SK-N-SH (cell line): ENCODE data around the gene SLC10A7. TPM values are rescaled to one million over a fixed set of nuclear protein-coding genes. Genes with fewer than 3 reads are reported as not detected.

Source experiments
- CTCF ChIA-PET: fragments of 300-600, 350-600 bp; formaldehyde crosslinking; extraction: SDS; loops from one replicate; lab custom pipeline; 2021; lab: Yijun Ruan, JAX
- POLR2A ChIA-PET: fragments of 350-600 bp; sonication (Branson Sonifier 250); formaldehyde crosslinking; extraction: SDS; loops from one replicate; lab custom pipeline; 2020; ENCODE audit warnings: antibody characterized with exemption, inconsistent platforms; lab: Yijun Ruan, JAX
- DNase-seq: peaks from one replicate; pipeline ENCODE4 v3.0.0; 2012
- H2AFZ ChIP-seq: fragments of 200-600 bp; sonication (generic); 2 replicates; pipeline ENCODE4 v1.8.1; 2016; ENCODE audit warnings: antibody characterized with exemption, mild to moderate bottlenecking, low read depth
- H3F3A ChIP-seq: fragments of 200-600 bp; sonication (generic); replicated peaks from 2 replicates; pipeline ENCODE3; 2016; ENCODE audit warnings: antibody characterized with exemption, mild to moderate bottlenecking; ENCODE audit not compliant: insufficient read depth
- H3K27ac ChIP-seq, 2 experiments: fragments of 200-500 bp in 1 of 2; fragments of 200-600 bp in 1 of 2; sonication (Bioruptor generic) in 1 of 2; sonication (generic), shearing (Covaris generic) in 1 of 2; 2 replicates each; pipeline versions ENCODE4 v1.5.1 to v1.6.1; 2014 to 2016; ENCODE audit warnings: low read depth in 2 of 2, inconsistent platforms in 1 of 2, low read length in 1 of 2, mild to moderate bottlenecking in 1 of 2, mixed read lengths in 1 of 2
- H3K27me3 ChIP-seq: fragments of 200-600 bp; sonication (generic), shearing (Covaris generic); 2 replicates; pipeline ENCODE4 v1.6.1; 2016; ENCODE audit warnings: mixed run types; ENCODE audit not compliant: insufficient read depth
- H3K36me3 ChIP-seq, 2 experiments: fragments of 200-500 bp in 1 of 2; fragments of 200-600 bp in 1 of 2; sonication (Bioruptor generic) in 1 of 2; sonication (generic) in 1 of 2; replicated peaks in 1 of 2; 2 replicates each; pipeline versions ENCODE3 to v1.5.1; 2014 to 2016; ENCODE audit warnings: low read length in 1 of 2, mild to moderate bottlenecking in 1 of 2; ENCODE audit not compliant: insufficient read depth in 2 of 2, control insufficient read depth in 1 of 2
- H3K4me1 ChIP-seq, 2 experiments: fragments of 200-500 bp in 1 of 2; fragments of 200-600 bp in 1 of 2; sonication (Bioruptor generic) in 1 of 2; sonication (generic), shearing (Covaris generic) in 1 of 2; 2 replicates each; pipeline versions ENCODE4 v1.5.1 to v1.6.1; 2014 to 2016; ENCODE audit warnings: low read depth in 1 of 2, low read length in 1 of 2, mixed run types in 1 of 2; ENCODE audit not compliant: insufficient read depth in 2 of 2, control insufficient read depth in 1 of 2
- H3K4me2 ChIP-seq: fragments of 200-600 bp; sonication (generic), shearing (Covaris generic); 2 replicates; pipeline ENCODE4 v1.6.1; 2017; ENCODE audit warnings: mixed run types
- H3K4me3 ChIP-seq, 2 experiments: fragments of 200-500 bp in 1 of 2; fragments of 200-600 bp in 1 of 2; sonication (Bioruptor generic) in 1 of 2; sonication (generic), shearing (Covaris generic) in 1 of 2; 2 replicates each; pipeline versions ENCODE4 v1.5.1 to v1.8.1; 2014 to 2016; ENCODE audit warnings: low read depth in 2 of 2, inconsistent platforms in 1 of 2, low read length in 1 of 2, mild to moderate bottlenecking in 1 of 2, mixed read lengths in 1 of 2, moderate library complexity in 1 of 2
- H3K79me2 ChIP-seq: fragments of 200-600 bp; sonication (generic); 2 replicates; pipeline ENCODE4 v1.8.1; 2017; ENCODE audit warnings: mild to moderate bottlenecking; ENCODE audit not compliant: insufficient read depth
- H3K9ac ChIP-seq: fragments of 200-600 bp; sonication (generic); 2 replicates; pipeline ENCODE4 v1.6.1; 2017; ENCODE audit warnings: mixed run types
- H3K9me2 ChIP-seq: fragments of 200-600 bp; sonication (generic); 2 replicates; pipeline ENCODE4 v1.6.1; 2017; ENCODE audit warnings: mixed run types
- H3K9me3 ChIP-seq: fragments of 200-600 bp; sonication (generic); 2 replicates; pipeline ENCODE4 v1.6.1; 2017; ENCODE audit warnings: mixed run types, mild to moderate bottlenecking, moderate library complexity
- H4K20me1 ChIP-seq: fragments of 200-600 bp; sonication (generic); 2 replicates; pipeline ENCODE4 v1.6.1; 2017; ENCODE audit warnings: mild to moderate bottlenecking, mixed run types; ENCODE audit not compliant: insufficient read depth
- CHD2 ChIP-seq: fragments of 150-350 bp; IDR thresholded peaks from 2 replicates; pipeline ENCODE4 v1.6.1; 2018; ENCODE audit warnings: low read length; ENCODE audit not compliant: partially characterized antibody
- EP300 ChIP-seq, 2 experiments: IDR thresholded peaks; 2 replicates each; pipeline versions ENCODE4 v1.4.0 to v1.6.1; 2012; ENCODE audit warnings: borderline replicate concordance in 1 of 2, low read depth in 1 of 2, low read length in 1 of 2
- EZH2phosphoT487 ChIP-seq: fragments of 200-600 bp; sonication (generic); IDR thresholded peaks from 2 replicates; pipeline ENCODE4 v1.6.1; 2017; ENCODE audit warnings: low read depth, mixed run types, mild to moderate bottlenecking, antibody characterized with exemption, moderate library complexity, borderline replicate concordance
- FOXJ3 ChIP-seq: sonication (generic); formaldehyde crosslinking; IDR thresholded peaks from 2 replicates; pipeline ENCODE4 v1.5.1; 2020; ENCODE audit warnings: mild to moderate bottlenecking, missing genetic modification reagents
- GATA2 ChIP-seq: sonication (generic); formaldehyde crosslinking; IDR thresholded peaks from 2 replicates; pipeline ENCODE4 v1.5.0; 2020; ENCODE audit warnings: mild to moderate bottlenecking, missing genetic modification reagents
- JUND ChIP-seq: IDR thresholded peaks from 2 replicates; pipeline ENCODE4 v1.4.0; 2012
- NRF1 ChIP-seq: IDR thresholded peaks from 2 replicates; pipeline ENCODE4 v1.6.1; 2012; ENCODE audit warnings: low read depth, mild to moderate bottlenecking, low read length
- POLR2AphosphoS5 ChIP-seq: IDR thresholded peaks from 2 replicates; pipeline ENCODE4 v1.6.1; 2012; ENCODE audit warnings: low read depth, low read length
- RFX5 ChIP-seq: IDR thresholded peaks from 2 replicates; pipeline ENCODE4 v1.6.1; 2012; ENCODE audit warnings: mild to moderate bottlenecking, improper control_type of control experiment, low read length
- SIN3A ChIP-seq: IDR thresholded peaks from 2 replicates; pipeline ENCODE4 v1.6.1; 2012; ENCODE audit warnings: low read depth, mild to moderate bottlenecking, low read length, moderate library complexity, borderline replicate concordance
- SMC3 ChIP-seq: IDR thresholded peaks from 2 replicates; pipeline ENCODE4 v1.6.1; 2012; ENCODE audit warnings: low read depth, low read length, improper control_type of control experiment
- TAF1 ChIP-seq: IDR thresholded peaks from 2 replicates; pipeline ENCODE4 v1.6.1; 2012; ENCODE audit warnings: low read depth, mild to moderate bottlenecking, low read length, moderate library complexity, borderline replicate concordance
- TCF12 ChIP-seq: IDR thresholded peaks from 2 replicates; pipeline ENCODE4 v1.4.0; 2012
- TEAD4 ChIP-seq: IDR thresholded peaks from 2 replicates; pipeline ENCODE4 v1.4.0; 2012; ENCODE audit warnings: mild to moderate bottlenecking, borderline replicate concordance; ENCODE audit not compliant: insufficient read depth
- YY1 ChIP-seq: IDR thresholded peaks from 2 replicates; pipeline ENCODE4 v1.4.0; 2012; ENCODE audit warnings: low read depth, mild to moderate bottlenecking
- polyA plus RNA-seq, 3 experiments: library from polyadenylated mRNA; depleted of rRNA; stranded (reverse); fragments of >200 nt; gene quantifications; 2 replicates each; pipeline ENCODE4 v1.2.3, GENCODE V29; 2012
- TF ChIP-seq, protein P1 (sequence below): IDR thresholded peaks from 2 replicates; pipeline ENCODE4 v1.6.1; 2012; ENCODE audit warnings: mild to moderate bottlenecking, low read depth, low read length, moderate library complexity
- TF ChIP-seq, protein P2 (sequence below): fragments of 150-350 bp; IDR thresholded peaks from 2 replicates; pipeline ENCODE4 v1.6.1; 2016; ENCODE audit warnings: mild to moderate bottlenecking, low read depth, low read length
- TF ChIP-seq, protein P3 (sequence below): IDR thresholded peaks from 2 replicates; pipeline ENCODE4 v1.4.0; 2012; ENCODE audit warnings: low read depth, borderline replicate concordance

Gene SLC10A7
- polyA plus RNA-seq, 1 of the 3 experiments (the other 2 are of a cell fraction), result 3.3 TPM

DNA sequence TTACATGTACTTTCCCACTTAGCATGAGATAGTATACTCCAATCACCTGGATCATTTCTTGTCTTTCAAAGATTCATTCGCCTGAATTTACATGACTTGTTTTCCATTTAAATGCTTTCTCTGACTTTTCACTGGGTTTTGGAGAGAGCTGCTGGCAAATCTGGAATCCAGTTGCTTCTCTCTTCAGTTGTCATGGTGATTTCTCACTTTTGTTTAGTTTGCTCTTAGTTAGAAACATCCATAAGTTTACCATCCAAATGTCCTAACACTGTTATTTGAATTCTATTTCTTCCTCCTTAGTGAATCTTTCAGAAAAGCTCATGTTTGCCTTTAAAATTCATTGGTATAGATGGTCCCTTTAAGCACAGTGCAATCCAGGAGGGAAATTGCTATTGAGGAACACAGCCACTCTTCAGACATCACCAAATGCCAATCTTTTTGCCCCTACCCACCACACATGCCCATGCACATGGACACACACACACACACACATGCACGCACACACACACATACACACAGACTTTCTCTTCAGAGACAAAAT, 255.7 kb downstream of the SLC10A7 start (continued):
- TF ChIP-seq, protein P1, sequence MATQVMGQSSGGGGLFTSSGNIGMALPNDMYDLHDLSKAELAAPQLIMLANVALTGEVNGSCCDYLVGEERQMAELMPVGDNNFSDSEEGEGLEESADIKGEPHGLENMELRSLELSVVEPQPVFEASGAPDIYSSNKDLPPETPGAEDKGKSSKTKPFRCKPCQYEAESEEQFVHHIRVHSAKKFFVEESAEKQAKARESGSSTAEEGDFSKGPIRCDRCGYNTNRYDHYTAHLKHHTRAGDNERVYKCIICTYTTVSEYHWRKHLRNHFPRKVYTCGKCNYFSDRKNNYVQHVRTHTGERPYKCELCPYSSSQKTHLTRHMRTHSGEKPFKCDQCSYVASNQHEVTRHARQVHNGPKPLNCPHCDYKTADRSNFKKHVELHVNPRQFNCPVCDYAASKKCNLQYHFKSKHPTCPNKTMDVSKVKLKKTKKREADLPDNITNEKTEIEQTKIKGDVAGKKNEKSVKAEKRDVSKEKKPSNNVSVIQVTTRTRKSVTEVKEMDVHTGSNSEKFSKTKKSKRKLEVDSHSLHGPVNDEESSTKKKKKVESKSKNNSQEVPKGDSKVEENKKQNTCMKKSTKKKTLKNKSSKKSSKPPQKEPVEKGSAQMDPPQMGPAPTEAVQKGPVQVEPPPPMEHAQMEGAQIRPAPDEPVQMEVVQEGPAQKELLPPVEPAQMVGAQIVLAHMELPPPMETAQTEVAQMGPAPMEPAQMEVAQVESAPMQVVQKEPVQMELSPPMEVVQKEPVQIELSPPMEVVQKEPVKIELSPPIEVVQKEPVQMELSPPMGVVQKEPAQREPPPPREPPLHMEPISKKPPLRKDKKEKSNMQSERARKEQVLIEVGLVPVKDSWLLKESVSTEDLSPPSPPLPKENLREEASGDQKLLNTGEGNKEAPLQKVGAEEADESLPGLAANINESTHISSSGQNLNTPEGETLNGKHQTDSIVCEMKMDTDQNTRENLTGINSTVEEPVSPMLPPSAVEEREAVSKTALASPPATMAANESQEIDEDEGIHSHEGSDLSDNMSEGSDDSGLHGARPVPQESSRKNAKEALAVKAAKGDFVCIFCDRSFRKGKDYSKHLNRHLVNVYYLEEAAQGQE, result no peak
- TF ChIP-seq EP300 (IDR thresholded peaks at IDR 0.05; ENCODE audit: borderline replicate concordance in 1 of 2, low read depth in 1 of 2, low read length in 1 of 2), result no peak

DNA sequence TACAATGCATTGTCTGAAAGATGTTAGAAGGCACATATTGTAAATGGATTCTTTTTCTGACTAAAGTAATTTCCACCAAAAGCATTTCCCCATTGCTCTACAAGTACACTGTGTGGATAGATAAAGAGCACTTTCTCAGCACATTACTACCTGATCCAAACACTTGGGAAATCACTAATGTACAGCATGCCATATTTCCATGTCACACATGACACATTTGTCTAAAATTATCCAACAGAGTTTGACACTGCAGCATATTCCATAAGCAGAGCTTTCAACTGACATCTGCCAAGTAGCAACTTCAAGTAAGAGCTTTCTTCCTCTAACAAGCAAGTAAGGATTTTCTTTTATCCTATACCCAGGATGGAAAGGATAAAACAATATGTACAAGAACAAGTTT, 257.9 kb downstream of the SLC10A7 start:
- Histone ChIP-seq H3K4me2 (no peak overlapping the region), H3K9ac (no peak overlapping the region), H4K20me1 (no peaks in the 10 kb centered on the region), H3K27ac (no peak overlapping the region), H3K27me3 (no peaks in the 10 kb centered on the region), H3K9me2 (no peaks in the 10 kb centered on the region), H3K4me1 (peaks cover 0 to 7% of the 10 kb centered on the region in 2 experiments; a peak in 1 of 4 replicates), H2AFZ (no peak overlapping the region), H3K79me2 (no peaks in the 10 kb centered on the region), H3K9me3 (no peaks in the 10 kb centered on the region), H3K4me3 (no peak overlapping the region)
- ChIA-PET POLR2A (no interaction called here), CTCF (interaction anchor here (0.6 kb wide), 1 partner anchor 526 kb away, joined by 3 read pairs; no protein-coding TSS in a partner anchor)
- DNase-seq, result no peak
- TF ChIP-seq TEAD4 (no peak), RFX5 (no peak), NRF1 (no peak), JUND (no peak), POLR2AphosphoS5 (no peak), YY1 (no peak), TCF12 (no peak), SIN3A (no peak), GATA2 (no peak), EP300 (IDR thresholded peaks at IDR 0.05; ENCODE audit: borderline replicate concordance in 1 of 2, low read depth in 1 of 2, low read length in 1 of 2) (no peak), TAF1 (no peak), CHD2 (no peak), EZH2phosphoT487 (no peak), FOXJ3 (CRISPR knock-in tag) (no peak), SMC3 (no peak)
- TF ChIP-seq, protein P2, sequence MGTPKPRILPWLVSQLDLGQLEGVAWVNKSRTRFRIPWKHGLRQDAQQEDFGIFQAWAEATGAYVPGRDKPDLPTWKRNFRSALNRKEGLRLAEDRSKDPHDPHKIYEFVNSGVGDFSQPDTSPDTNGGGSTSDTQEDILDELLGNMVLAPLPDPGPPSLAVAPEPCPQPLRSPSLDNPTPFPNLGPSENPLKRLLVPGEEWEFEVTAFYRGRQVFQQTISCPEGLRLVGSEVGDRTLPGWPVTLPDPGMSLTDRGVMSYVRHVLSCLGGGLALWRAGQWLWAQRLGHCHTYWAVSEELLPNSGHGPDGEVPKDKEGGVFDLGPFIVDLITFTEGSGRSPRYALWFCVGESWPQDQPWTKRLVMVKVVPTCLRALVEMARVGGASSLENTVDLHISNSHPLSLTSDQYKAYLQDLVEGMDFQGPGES, result no peak
- TF ChIP-seq, protein P3, sequence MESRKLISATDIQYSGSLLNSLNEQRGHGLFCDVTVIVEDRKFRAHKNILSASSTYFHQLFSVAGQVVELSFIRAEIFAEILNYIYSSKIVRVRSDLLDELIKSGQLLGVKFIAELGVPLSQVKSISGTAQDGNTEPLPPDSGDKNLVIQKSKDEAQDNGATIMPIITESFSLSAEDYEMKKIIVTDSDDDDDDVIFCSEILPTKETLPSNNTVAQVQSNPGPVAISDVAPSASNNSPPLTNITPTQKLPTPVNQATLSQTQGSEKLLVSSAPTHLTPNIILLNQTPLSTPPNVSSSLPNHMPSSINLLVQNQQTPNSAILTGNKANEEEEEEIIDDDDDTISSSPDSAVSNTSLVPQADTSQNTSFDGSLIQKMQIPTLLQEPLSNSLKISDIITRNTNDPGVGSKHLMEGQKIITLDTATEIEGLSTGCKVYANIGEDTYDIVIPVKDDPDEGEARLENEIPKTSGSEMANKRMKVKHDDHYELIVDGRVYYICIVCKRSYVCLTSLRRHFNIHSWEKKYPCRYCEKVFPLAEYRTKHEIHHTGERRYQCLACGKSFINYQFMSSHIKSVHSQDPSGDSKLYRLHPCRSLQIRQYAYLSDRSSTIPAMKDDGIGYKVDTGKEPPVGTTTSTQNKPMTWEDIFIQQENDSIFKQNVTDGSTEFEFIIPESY, result no peak
- TF ChIP-seq, all 33 proteins: peak for 0
- Histone ChIP-seq H3F3A (no peaks in the 10 kb centered on the region), H3K36me3 (no peaks in the 10 kb centered on the region)
